ENCODE data around the gene PPA2.

PPA2 gene

GRCh38 chr4:105436414-105436813 is 37.4 kb downstream of the PPA2 start:
- H3K4me1 ChIP-seq (ENCODE audit: control insufficient read depth, insufficient read depth, low read length): no peaks in the 10 kb centered on the region
- TF ChIP-seq MEIS1 (CRISPR knock-in tag; IDR thresholded peaks at IDR 0.05; ENCODE audit: borderline replicate concordance) (no peak), MYNN (tag by site-specific recombination; IDR thresholded peaks at IDR 0.05; ENCODE audit: borderline replicate concordance) (no peak), ZNF560 (tag by site-specific recombination; IDR thresholded peaks at IDR 0.05; ENCODE audit: borderline replicate concordance) (no peak), ZNF16 (tag by site-specific recombination; IDR thresholded peaks at IDR 0.05; ENCODE audit: low read depth) (no peak), ZNF76 (tag by site-specific recombination; IDR thresholded peaks at IDR 0.05; ENCODE audit: borderline replicate concordance, low read depth) (no peak), TCF7L2 (IDR thresholded peaks at IDR 0.05; ENCODE audit: borderline replicate concordance, low read depth, low read length) (no peak), ZNF26 (tag by site-specific recombination; IDR thresholded peaks at IDR 0.05) (no peak), ZNF112 (tag by site-specific recombination; IDR thresholded peaks at IDR 0.05) (no peak), AEBP2 (tag by site-specific recombination; IDR thresholded peaks at IDR 0.05; ENCODE audit: borderline replicate concordance) (no peak), ZFHX2 (tag by site-specific recombination; conservative IDR thresholded peaks at IDR 0.05) (no peak), GLIS1 (tag by site-specific recombination; IDR thresholded peaks at IDR 0.05) (no peak)
- no peak overlapping the region for H3K4me3 ChIP-seq (ENCODE audit: low read depth, low read length)
- H3K36me3 ChIP-seq (ENCODE audit: control insufficient read depth in 2 of 2, insufficient read depth in 1 of 2, low read length in 2 of 2): peaks cover 0 to 44% of the 10 kb centered on the region in 2 experiments; a peak in 1 of 3 replicates
- H3K27ac ChIP-seq (ENCODE audit: extremely low read depth, low read depth, low read length): no peak overlapping the region
- POLR2A ChIA-PET: no interaction called here
- no peaks in the 10 kb centered on the region for H3K9me3 ChIP-seq (ENCODE audit: control insufficient read depth, insufficient read depth, low read depth, low read length)
- CTCF ChIA-PET: no interaction called here

- POLR2A ChIA-PET: no interaction called here
- Histone ChIP-seq H3K36me3 (ENCODE audit: control insufficient read depth in 2 of 2, insufficient read depth in 1 of 2, low read length in 2 of 2) (peaks cover 0 to 43% of the 10 kb centered on the region in 2 experiments; a peak in 1 of 3 replicates), H3K4me1 (ENCODE audit: control insufficient read depth, insufficient read depth, low read length) (no peaks in the 10 kb centered on the region), H3K9me3 (ENCODE audit: control insufficient read depth, insufficient read depth, low read depth, low read length) (no peaks in the 10 kb centered on the region), H3K4me3 (ENCODE audit: low read depth, low read length) (no peak overlapping the region), H3K27ac (ENCODE audit: extremely low read depth, low read depth, low read length) (no peak overlapping the region)
- CTCF ChIA-PET: no interaction called here
- TF ChIP-seq ZNF16 (tag by site-specific recombination; IDR thresholded peaks at IDR 0.05; ENCODE audit: low read depth): no peak
- no peak for TF ChIP-seq ZNF473 (tag by site-specific recombination; IDR thresholded peaks at IDR 0.05)
- no peak for TF ChIP-seq INSM2 (tag by site-specific recombination; IDR thresholded peaks at IDR 0.05)
These were observed 38.9 kb downstream of the PPA2 start for GRCh38 chr4:105434940-105435339.

- H3K4me1 ChIP-seq (ENCODE audit: control insufficient read depth, insufficient read depth, low read length): no peaks in the 10 kb centered on the region
- no peak for TF ChIP-seq ZBTB49 (tag by site-specific recombination; IDR thresholded peaks at IDR 0.05; ENCODE audit: low read depth)
- no peak overlapping the region for H3K27ac ChIP-seq (ENCODE audit: extremely low read depth, low read depth, low read length)
- no peaks in the 10 kb centered on the region for H3K9me3 ChIP-seq (ENCODE audit: control insufficient read depth, insufficient read depth, low read depth, low read length)
- peaks cover 0 to 43% of the 10 kb centered on the region in 2 experiments; a peak in 1 of 3 replicates for H3K36me3 ChIP-seq (ENCODE audit: control insufficient read depth in 2 of 2, insufficient read depth in 1 of 2, low read length in 2 of 2)
- H3K4me3 ChIP-seq (ENCODE audit: low read depth, low read length): no peak overlapping the region
- POLR2A ChIA-PET: no interaction called here
- CTCF ChIA-PET: interaction anchor here (1.5 kb wide), 1 partner anchor 293 kb away, joined by 7 read pairs; no protein-coding TSS in a partner anchor
These were observed 40.4 kb downstream of the PPA2 start for GRCh38 chr4:105433421-105433820.
